Suppressor macrophage treated with lipopolysaccharide for 1 hour (primary cell): Measurements from ENCODE around the gene NKTR.

ENCODE experiments used
- DNase-seq, 3 donors: peaks; one replicate each; pipeline ENCODE4 v3.0.0-alpha.2; 2020 to 2022

NKTR gene

GRCh38 chr3:42662813-42663535, 62.5 kb downstream of the NKTR start:
- no peak for DNase-seq

DNA sequence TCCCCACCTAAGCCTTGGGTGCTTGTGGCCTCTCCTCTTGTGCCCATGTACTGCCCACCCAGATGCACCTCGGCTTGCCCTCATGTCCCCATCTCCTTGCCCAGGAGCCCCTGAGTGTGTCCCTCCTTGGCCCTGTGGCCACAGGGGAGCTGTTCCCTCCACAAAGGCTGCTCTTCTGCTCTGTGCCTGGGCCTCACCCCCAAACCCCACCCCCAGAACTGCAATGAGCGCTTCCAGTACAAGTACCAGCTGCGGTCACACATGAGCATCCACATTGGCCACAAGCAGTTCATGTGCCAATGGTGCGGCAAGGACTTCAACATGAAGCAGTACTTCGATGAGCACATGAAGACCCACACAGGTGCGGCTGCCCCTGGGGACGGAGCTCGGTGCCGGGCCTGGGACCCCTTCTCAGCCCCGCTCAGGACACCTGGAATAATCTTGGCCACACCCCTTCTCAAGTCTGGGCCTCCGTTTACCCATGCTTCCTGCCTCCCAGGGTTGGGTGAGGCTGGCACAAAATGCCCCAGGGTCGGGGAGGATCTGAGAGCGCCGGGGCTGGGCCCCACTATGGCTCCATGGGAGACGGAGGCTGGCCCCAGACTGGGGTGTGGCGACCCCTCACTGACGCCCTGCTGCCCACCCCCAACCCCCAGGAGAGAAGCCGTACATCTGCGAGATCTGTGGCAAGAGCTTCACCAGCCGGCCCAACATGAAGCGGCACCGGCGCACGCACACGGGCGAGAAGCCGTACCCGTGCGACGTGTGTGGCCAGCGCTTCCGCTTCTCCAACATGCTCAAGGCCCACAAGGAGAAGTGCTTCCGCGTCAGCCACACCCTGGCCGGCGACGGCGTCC, 63.3 kb downstream of the NKTR start:
- DNase-seq, result peak in 1 of 3 donors; percentile 6

- DNase-seq, result no peak
Measured at GRCh38 chr3:42664438-42664803, 63.9 kb downstream of the NKTR start.

DNA sequence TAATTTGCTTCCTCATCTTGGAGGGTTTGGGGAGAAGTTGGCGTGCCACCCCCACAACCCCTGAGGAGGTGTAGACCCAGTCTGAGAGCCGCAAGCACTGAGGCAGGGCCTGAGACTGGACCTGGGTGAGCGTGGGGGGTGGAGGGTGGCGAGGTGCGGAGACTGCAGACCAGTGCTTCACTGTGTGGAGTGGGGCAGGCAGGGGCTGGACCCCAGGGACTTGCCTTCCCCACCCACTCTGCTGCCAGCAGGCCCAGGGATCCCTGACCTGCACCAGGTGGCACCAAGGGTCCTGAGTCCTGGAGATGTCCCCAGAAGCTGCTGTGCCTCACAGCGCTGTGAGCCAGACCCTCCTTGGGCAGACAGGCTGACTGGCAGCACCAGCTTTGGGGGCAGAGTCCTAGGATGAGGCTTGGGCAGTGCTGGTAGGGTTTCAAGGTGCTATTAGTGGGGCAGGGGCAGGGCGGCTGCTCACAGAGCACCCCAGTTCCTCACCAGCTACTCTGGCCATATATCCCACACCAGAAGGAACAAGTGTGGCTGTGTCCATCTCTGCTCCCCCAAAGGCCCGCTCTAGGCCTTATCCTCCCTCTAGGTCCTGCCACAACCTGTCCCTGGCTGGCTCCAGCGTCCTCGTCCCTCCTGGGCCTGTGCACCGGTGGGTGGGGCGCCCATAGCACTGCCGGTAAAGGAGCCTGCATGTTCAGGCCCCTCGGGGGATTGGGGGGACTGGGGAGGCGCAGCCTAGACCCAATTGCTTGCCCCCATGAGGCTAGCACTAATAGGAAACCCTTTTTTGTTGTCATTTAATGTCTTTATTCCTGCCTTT, 64.8 kb downstream of the NKTR start:
- DNase-seq, result no peak

- no peak for DNase-seq
Measured at GRCh38 chr3:42666022-42666421, 65.5 kb downstream of the NKTR start.

GRCh38 chr3:42666577-42666998, 66.1 kb downstream of the NKTR start:
- DNase-seq, result no peak

GRCh38 chr3:42667096-42667522, 66.6 kb downstream of the NKTR start:
- no peak for DNase-seq

GRCh38 chr3:42667523-42668412, 67.3 kb downstream of the NKTR start:
- no peak for DNase-seq

DNA sequence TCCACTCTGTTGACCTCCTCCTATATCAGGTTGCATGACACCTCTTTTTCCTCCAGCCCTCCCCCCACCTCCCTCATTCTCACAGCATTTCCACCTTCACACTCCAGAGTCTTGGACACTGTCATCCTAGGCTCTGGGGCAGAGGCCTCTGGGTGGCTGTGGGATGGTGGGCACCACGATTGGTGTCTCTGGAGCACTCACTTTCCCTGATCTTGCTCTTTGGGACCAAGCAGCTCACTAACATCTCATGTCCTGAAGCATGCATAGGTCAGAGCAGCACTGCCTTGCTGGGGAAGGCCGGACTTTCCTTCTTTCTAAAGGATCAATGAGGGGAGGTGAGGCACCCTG, 67.9 kb downstream of the NKTR start:
- DNase-seq, result no peak

GRCh38 chr3:42668793-42669217, 68.3 kb downstream of the NKTR start:
- DNase-seq, result no peak

DNA sequence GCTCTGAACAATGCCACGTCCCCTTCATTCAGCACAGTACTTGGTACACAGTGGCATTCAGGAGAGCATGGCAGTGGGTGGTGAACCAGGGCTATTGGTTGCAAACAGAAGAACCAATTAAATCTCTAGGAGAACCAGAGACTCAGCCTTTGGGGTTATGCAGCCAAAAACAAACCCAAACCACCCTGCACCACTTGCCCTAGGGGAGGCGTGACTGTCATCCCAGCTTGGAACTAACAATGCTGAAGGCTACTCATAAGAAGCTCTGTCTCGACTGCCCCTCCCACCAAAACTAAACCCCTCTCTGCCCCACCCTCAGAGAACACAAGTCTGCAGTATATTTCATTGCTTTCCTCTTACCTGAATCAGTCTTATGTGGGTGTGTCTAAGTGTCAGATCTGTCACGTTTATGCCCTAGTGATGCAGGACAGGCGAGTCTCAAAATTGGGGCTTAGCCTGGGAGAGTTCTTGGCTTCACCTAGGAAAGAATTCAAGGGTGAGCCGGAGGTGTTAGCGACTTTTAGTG, 69.6 kb downstream of the NKTR start:
- DNase-seq, result no peak

DNA sequence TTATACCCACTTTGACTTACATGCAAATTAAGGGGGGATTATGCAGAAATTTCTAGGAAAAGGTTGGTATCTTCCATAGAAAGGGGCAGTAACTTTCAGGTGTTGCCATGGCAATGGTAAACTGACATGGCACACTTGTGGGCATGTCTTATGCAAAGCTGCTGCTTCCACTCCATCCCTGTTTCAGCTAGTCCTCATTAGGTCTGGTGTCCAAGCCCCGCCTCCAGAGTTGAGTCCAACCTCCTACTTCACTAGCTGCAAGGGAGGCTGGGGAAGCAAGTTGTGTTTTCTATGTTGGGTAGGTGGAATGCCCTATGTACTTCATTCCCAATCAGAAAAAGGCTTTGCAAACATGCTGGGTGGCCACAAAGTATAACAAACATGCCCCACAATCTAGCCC, 70.2 kb downstream of the NKTR start:
- no peak for DNase-seq

GRCh38 chr3:42672515-42672914, 72.0 kb downstream of the NKTR start:
- peak in 2 of 3 donors; percentile 73 for DNase-seq

- DNase-seq, result no peak
Measured at GRCh38 chr3:42673082-42673481, 72.6 kb downstream of the NKTR start.

- DNase-seq, result no peak
Measured at GRCh38 chr3:42674146-42674545, 73.7 kb downstream of the NKTR start.

- no peak for DNase-seq
Measured at GRCh38 chr3:42675909-42676308, 75.4 kb downstream of the NKTR start.

DNA sequence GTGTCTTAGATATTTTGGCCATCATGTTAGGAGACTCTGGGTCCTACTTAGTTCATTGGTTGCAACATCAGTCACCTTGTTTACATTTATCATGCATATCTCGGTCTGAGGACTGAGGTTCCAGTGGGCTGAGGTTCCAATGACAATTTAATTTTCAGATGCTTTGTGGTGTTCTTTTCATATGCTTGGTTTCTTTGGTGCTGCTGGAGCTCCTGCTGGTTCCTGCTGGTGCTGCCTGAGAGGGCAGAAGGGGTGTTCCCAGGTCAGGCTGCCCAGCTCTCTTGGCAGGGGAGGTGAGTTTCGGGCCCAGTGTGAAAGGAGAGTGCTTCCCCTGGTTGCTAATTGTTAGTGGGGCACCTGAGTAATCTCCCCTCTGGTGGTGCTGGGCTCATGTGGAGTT, 78.0 kb downstream of the NKTR start:
- DNase-seq, result no peak

DNA sequence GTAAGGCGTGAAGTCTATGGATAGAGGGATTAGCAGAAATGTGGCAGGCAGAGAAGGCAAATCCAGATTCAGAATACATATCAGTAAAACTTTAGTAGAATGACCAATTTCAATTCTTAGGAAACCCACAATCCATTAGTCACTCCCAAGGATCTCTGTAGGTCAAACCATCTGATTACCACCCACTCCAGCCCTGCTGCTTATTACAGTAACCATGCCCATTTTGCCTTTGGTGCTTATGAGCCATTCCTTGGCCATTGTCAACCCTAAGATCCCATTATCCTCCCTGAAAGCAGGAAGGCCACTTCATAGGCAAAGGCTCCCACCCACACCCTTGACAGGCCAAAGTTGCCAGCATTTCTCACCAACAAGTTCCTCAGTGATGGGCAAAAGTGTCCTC, 79.8 kb downstream of the NKTR start:
- DNase-seq, result peak; percentile 65 to 78 (median 66)

GRCh38 chr3:42680806-42681205, 80.3 kb downstream of the NKTR start:
- DNase-seq, result no peak

DNA sequence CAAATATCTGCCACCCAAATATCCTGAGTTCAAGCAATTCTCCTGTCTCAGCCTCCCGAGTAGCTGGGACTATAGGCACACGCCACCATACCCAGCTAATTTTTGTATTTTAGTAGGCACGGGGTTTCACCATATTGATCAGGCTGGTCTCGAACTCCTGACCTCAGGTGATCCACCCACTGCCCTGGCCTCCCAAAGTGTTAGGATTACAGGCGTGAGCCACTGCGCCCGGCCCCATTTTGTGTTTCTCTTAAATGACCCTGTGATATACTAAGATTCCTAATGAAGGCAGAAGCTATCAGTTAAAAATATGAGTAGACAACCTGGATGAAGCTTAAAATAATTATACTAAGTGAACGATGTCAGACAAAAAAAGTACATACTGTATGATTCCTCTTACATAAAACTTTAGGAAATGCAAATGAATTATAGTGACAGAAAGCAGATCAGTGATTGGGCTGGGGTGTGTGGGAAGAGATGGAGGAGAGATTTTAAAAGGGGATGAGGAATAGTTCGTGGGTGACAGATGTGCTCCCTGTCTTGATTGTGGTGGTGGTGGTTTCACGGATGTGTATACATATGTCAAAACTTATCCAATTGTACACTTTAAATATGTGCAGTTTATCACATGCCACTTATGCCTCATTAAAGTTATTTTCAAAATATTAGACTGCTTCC, 81.0 kb downstream of the NKTR start:
- DNase-seq, result peak in 1 of 3 donors; percentile 4

GRCh38 chr3:42682301-42683070, 82.0 kb downstream of the NKTR start:
- no peak for DNase-seq
